GM19025 (cell line): ENCODE measurements around the gene RFTN1.
"Not testable (repeated sequence)": the region's sequence is repeated elsewhere in the genome, so short reads cannot be mapped to it uniquely, and the experiment has no call there.

Source experiments
- ATAC-seq: cut with Tn5 transposase; IDR thresholded peaks from one replicate; pipeline ENCODE4 v1.9.1; 2021; ENCODE audit warnings: mild to moderate bottlenecking, low read depth, moderate library complexity; ENCODE audit not compliant: unreplicated experiment

Gene RFTN1

DNA sequence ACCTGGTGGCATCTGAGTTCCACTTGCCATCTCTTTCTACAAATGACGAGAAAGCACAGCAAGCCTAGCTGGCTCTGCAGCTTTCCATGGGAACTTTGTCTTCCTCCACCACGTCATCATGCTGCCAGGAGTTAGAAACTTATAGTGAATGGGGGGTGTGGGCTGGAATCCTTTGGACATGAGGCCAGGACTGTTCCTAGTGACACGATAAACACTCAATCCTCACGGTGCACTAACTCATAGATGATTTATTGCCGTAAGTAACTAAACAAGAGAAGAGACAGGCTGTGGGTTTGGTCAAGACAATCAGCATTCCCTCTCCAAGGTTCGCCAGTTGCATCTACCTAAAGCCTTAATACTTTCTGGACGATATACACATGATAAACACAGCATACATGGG, 197.9 kb downstream of the RFTN1 start:
- no peak for ATAC-seq

GRCh38 chr3:16313886-16314645, 199.4 kb downstream of the RFTN1 start:
- no peak for ATAC-seq

- peak; percentile 35 for ATAC-seq
These were observed 201.5 kb downstream of the RFTN1 start for GRCh38 chr3:16311960-16312451.

DNA sequence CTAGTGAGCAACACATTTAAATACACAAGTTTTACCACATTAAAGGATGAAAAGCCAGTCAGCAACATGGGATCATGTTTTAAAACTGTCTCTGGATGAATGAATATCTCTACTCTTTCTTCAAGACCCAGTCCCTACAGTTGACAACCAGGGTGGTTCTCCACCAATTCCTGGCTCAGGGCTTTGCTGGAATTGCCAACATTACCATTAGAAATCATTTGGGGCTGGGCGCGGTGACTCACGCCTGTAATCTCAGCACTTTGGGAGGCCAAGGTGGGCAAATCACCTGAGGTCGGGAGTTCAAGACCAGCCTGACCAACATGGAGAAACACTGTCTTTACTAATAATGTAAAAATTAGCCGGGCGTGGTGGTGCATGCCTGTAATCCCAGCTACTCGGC, 203.0 kb downstream of the RFTN1 start:
- not testable (repeated sequence) for ATAC-seq

- ATAC-seq: peak; percentile 66
These were observed 203.9 kb downstream of the RFTN1 start for GRCh38 chr3:16309558-16309957.

DNA sequence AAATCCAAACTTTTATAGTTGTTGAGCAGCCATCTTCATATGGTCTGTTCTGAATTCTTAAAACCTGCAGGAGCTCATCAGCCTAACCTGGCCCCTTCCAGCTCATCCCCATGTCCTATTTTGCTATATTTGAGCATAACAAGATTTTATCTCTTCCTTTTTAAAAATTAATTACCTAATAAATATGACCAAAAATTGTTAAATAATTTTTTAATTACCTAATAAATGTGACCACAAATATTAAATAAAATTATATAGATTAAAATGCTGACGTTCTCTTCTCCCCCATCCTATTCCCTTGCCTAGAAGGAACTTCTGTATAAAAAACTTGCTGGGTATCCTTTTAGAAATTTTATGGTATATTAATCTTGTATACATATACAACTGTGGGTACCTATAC, 204.8 kb downstream of the RFTN1 start:
- ATAC-seq: no peak

- ATAC-seq: no peak
These were observed 205.5 kb downstream of the RFTN1 start for GRCh38 chr3:16307832-16308531.

- no peak for ATAC-seq
These were observed 208.4 kb downstream of the RFTN1 start for GRCh38 chr3:16305111-16305541.

GRCh38 chr3:16304061-16305010, 209.2 kb downstream of the RFTN1 start:
- no peak for ATAC-seq

DNA sequence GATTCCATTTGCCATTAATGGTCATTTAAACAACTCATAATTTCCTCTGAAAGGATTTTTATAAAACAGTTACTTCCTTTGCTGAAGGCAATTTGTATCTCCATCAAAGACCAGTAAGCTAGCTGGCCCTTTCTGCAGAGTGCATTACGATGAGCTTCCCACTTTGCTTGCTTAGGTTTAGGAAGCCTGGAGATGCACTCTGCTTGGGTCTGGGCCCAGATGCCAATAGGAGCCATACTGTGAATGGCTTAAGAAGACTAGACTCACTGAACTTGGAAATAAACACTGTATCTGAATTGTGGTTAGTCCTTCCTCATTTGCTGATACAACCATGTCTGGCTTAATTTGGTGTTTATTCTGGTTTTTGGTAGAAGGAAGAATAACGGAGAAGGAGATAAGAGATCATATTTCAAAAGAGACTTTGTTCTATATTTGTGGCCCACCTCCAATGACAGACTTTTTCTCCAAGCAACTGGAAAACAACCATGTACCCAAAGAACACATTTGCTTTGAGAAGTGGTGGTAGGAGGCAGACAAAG, 210.4 kb downstream of the RFTN1 start:
- no peak for ATAC-seq

DNA sequence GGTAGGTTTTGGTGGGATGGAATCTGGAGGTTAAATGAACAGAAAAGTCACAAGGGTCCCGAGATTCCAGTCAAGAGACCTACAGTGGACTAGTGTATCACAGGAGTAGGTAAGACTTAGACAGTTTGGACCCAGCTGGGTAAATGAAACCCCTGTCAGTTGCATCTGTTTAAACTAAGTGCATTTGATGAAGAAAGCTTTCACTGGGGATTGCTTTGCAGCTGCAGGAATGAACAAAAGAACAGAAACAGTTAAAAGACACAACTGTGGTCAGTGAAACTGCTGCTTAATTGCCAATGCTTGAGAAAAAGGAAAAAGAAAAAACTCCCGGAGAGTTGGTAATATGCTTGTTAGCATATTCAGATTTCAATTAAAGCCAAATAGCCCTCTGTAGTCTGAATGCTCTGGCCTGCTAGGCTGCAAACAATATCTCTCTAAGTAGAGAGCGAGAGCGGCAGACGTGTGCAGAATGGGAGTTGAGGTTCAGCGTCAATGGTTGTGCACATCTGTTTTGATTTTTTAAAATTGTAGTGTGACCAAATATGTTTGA, 211.3 kb downstream of the RFTN1 start:
- no peak for ATAC-seq

GRCh38 chr3:16301507-16301906, 212.0 kb downstream of the RFTN1 start:
- ATAC-seq: no peak

DNA sequence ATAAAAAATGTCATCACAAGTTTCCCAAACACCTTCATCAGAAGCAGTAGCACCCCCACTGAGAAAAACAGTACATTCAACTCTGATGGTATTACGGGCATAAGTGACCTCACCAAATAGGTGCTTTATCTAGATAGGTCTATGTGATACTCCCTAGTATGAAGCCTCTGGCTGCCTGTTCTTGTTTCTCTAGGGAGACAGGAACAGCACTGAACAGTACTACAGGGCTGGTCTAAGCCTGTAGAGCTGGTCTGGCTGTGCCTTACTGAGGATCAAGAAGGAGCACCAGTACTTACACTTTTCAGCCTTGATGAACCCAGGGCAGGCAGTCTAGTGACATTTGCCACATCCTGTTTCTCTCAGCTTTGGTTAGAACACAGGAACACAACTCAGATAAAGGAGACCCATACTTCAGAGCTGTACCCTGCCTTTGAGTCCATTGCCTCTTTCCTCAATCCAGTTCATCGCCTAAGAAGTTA, 212.6 kb downstream of the RFTN1 start:
- ATAC-seq: no peak

DNA sequence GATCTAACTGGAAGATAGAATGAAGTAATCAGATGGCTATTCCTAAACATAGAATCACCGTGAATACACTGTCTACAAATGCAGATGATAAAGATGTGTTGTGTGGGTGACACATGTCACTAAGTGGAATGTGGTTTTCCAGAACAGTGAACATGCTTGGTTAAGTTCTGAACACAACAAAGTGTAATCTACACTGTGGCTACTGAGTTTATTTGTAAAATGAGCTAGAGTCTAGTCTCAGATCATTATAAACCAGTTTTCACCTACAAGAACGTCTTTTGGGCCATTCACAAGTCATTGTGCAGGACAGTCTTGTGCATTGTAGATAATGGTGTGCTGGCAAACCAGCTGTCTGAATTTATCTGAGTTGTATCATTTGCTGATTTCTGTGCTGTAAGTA, 213.2 kb downstream of the RFTN1 start:
- ATAC-seq: no peak

- ATAC-seq: no peak
These were observed 213.8 kb downstream of the RFTN1 start for GRCh38 chr3:16299746-16300145.

GRCh38 chr3:16298891-16299290, 214.6 kb downstream of the RFTN1 start:
- ATAC-seq: no peak

- ATAC-seq: no peak
These were observed 215.3 kb downstream of the RFTN1 start for GRCh38 chr3:16297997-16298885.

GRCh38 chr3:16295298-16295890, 218.1 kb downstream of the RFTN1 start:
- no peak for ATAC-seq

DNA sequence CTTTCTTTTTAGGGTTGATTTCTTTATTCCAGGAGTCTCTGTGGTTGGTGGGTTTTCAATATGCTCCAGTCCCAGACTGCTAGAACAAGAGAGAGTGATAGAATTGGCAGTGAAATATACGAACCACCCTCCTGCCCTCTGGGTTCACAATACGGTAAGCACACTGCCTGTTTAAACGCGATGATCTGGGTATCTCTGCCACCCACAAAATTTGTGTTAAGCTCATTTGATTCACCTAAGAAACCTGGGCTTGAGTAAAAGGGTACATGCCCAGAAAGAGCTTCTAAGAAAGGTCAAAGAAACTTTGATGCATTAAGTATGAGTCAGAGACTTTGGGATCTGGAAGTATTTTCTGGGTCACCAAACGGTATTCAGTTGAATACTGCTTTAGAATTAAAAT, 218.7 kb downstream of the RFTN1 start:
- ATAC-seq: no peak
